GM23338 (cell line): ENCODE data around the gene DENND4A. TPM values are rescaled to one million over a fixed set of nuclear protein-coding genes. Genes with fewer than 3 reads are reported as not detected.

Experiments
- ATAC-seq: fragments of 200-7000 bp; cut with Tn5 transposase; 3 replicates; pipeline ENCODE4 v1.9.1; 2020
- DNase-seq: peaks from one replicate; pipeline ENCODE4 v3.0.0-alpha.2; 2015; ENCODE audit warnings: low spot score
- H2AFZ ChIP-seq: fragments of 200-600 bp; sonication (generic); 2 replicates; pipeline ENCODE4 v1.8.0; 2016; ENCODE audit warnings: antibody characterized with exemption, mild to moderate bottlenecking, moderate library complexity
- H3F3A ChIP-seq: fragments of 200-600 bp; sonication (generic); replicated peaks from 2 replicates; pipeline ENCODE4 v1.8.0; 2017; ENCODE audit warnings: antibody characterized with exemption, mixed run types, low read depth
- H3K27ac ChIP-seq: fragments of 200-600 bp; sonication (generic); 2 replicates; pipeline ENCODE4 v1.6.1; 2016; ENCODE audit warnings: low read depth
- H3K27me3 ChIP-seq: fragments of 200-600 bp; sonication (generic); 2 replicates; pipeline ENCODE4 v1.8.0; 2016; ENCODE audit warnings: mild to moderate bottlenecking, mixed run types, moderate library complexity; ENCODE audit not compliant: insufficient read depth
- H3K36me3 ChIP-seq: fragments of 200-600 bp; sonication (generic); 2 replicates; pipeline ENCODE4 v1.8.0; 2016; ENCODE audit warnings: mild to moderate bottlenecking; ENCODE audit not compliant: insufficient read depth
- H3K4me1 ChIP-seq: fragments of 200-600 bp; sonication (generic); 2 replicates; pipeline ENCODE4 v1.8.0; 2016; ENCODE audit warnings: mild to moderate bottlenecking, moderate library complexity; ENCODE audit not compliant: insufficient read depth
- H3K4me2 ChIP-seq: fragments of 200-600 bp; sonication (generic); 2 replicates; pipeline ENCODE4 v1.7.1; 2017; ENCODE audit warnings: mixed run types
- H3K4me3 ChIP-seq: fragments of 200-600 bp; sonication (generic); 2 replicates; pipeline ENCODE4 v1.6.1; 2016; ENCODE audit warnings: mixed run types
- H3K79me2 ChIP-seq: fragments of 200-600 bp; sonication (generic); replicated peaks from 2 replicates; pipeline ENCODE4 v1.8.0; 2017; ENCODE audit warnings: mild to moderate bottlenecking; ENCODE audit not compliant: insufficient read depth
- H3K9me2 ChIP-seq: fragments of 200-600 bp; sonication (generic); 2 replicates; pipeline ENCODE4 v1.8.0; 2017; ENCODE audit not compliant: insufficient read depth
- H4K20me1 ChIP-seq: fragments of 200-600 bp; sonication (generic); replicated peaks from 2 replicates; pipeline ENCODE4 v1.8.0; 2017; ENCODE audit warnings: mild to moderate bottlenecking; ENCODE audit not compliant: insufficient read depth
- H3K27ac Mint-ChIP-seq: 2 replicates; pipeline ENCODE4 v1.8.0; 2020; ENCODE audit warnings: inconsistent platforms, mild to moderate bottlenecking, moderate library complexity, mixed read lengths
- H3K27me3 Mint-ChIP-seq: 3 replicates; pipeline ENCODE4 v1.8.0; 2022; ENCODE audit warnings: low read depth, mild to moderate bottlenecking, moderate library complexity, mixed read lengths, inconsistent platforms; ENCODE audit not compliant: insufficient read depth, poor library complexity
- H3K36me3 Mint-ChIP-seq: 3 replicates; pipeline ENCODE4 v1.8.0; 2021; ENCODE audit warnings: low read depth, mild to moderate bottlenecking, inconsistent platforms, moderate library complexity, mixed read lengths
- H3K4me1 Mint-ChIP-seq: 3 replicates; pipeline ENCODE4 v1.8.0; 2020; ENCODE audit warnings: mild to moderate bottlenecking, inconsistent platforms, mixed read lengths
- H3K4me3 Mint-ChIP-seq: 3 replicates; pipeline ENCODE4 v1.8.0; 2021; ENCODE audit warnings: moderate library complexity, mild to moderate bottlenecking, inconsistent platforms, mixed read lengths
- H3K9me3 Mint-ChIP-seq: 3 replicates; pipeline ENCODE4 v1.8.0; 2020; ENCODE audit warnings: moderate library complexity, mild to moderate bottlenecking, inconsistent platforms, mixed read lengths
- CREB1 ChIP-seq: fragments of 250-450 bp; sonication (Bioruptor Pico); IDR thresholded peaks from 2 replicates; pipeline ENCODE4 v1.5.0; 2020; ENCODE audit warnings: low read depth, mild to moderate bottlenecking, moderate library complexity
- ETS1 ChIP-seq: IDR thresholded peaks from 2 replicates; pipeline ENCODE4 v1.6.1; 2016; ENCODE audit warnings: antibody characterized with exemption
- EZH2 ChIP-seq: fragments of 200-600 bp; sonication (generic); IDR thresholded peaks from one replicate; pipeline ENCODE4 v1.8.0; 2017; ENCODE audit warnings: antibody characterized with exemption, mild to moderate bottlenecking, low read depth; ENCODE audit not compliant: unreplicated experiment
- EZH2phosphoT487 ChIP-seq: fragments of 200-600 bp; sonication (generic); IDR thresholded peaks from one replicate; pipeline ENCODE4 v1.8.1; 2018; ENCODE audit warnings: antibody characterized with exemption; ENCODE audit not compliant: unreplicated experiment
- JUNB ChIP-seq: IDR thresholded peaks from one replicate; pipeline ENCODE4 v1.6.1; 2016; ENCODE audit warnings: antibody characterized with exemption; ENCODE audit not compliant: unreplicated experiment
- NANOG ChIP-seq: IDR thresholded peaks from 2 replicates; pipeline ENCODE4 v1.6.1; 2016; ENCODE audit warnings: antibody characterized with exemption, borderline replicate concordance
- POLR2AphosphoS5 ChIP-seq: IDR thresholded peaks from 2 replicates; pipeline ENCODE4 v1.6.1; 2016; ENCODE audit warnings: antibody characterized with exemption, low read depth
- STAT1 ChIP-seq: IDR thresholded peaks from one replicate; pipeline ENCODE4 v1.6.1; 2016; ENCODE audit warnings: antibody characterized with exemption; ENCODE audit not compliant: unreplicated experiment
- ZNF114 ChIP-seq: fragments of 250-450 bp; sonication (Bioruptor Pico); IDR thresholded peaks from 2 replicates; pipeline ENCODE4 v1.5.0; 2020; ENCODE audit warnings: mild to moderate bottlenecking, moderate library complexity
- ZNF331 ChIP-seq: fragments of 250-450 bp; sonication (Bioruptor Pico); IDR thresholded peaks from 2 replicates; pipeline ENCODE4 v1.5.0; 2020; ENCODE audit warnings: low read depth, mild to moderate bottlenecking, moderate library complexity
- polyA plus RNA-seq: library from polyadenylated mRNA; unstranded; fragments of >200 nt; fragmentation: Nextera tagmentation; extraction: Ambion mirVana; gene quantifications from 2 replicates; pipeline ENCODE4 v1.2.1, GENCODE V29; 2016
- total RNA-seq: library from RNA; depleted of rRNA; stranded (reverse); fragments of >200 nt; shearing (Covaris generic); gene quantifications from 2 replicates; pipeline ENCODE4 v1.2.3, GENCODE V29; 2014
- TF ChIP-seq, protein P1 (sequence below), 2 experiments: fragments of 200-600 bp in 1 of 2; sonication (generic) in 1 of 2; conservative IDR thresholded peaks; 2 replicates each; pipeline versions ENCODE4 v1.5.1 to v1.6.1; 2016 to 2017; ENCODE audit warnings: antibody characterized with exemption in 2 of 2, low read depth in 2 of 2, mild to moderate bottlenecking in 2 of 2, moderate library complexity in 1 of 2
- TF ChIP-seq, protein P2 (sequence below): IDR thresholded peaks from one replicate; pipeline ENCODE4 v1.6.1; 2018; ENCODE audit warnings: antibody characterized with exemption; ENCODE audit not compliant: unreplicated experiment

DENND4A gene
- total and polyA plus RNA-seq, 2 experiments from 2014 or later, result 3.4 to 9.0 TPM

GRCh38 chr15:65835447-65835846 is 43.4 kb upstream of the DENND4A start (continued):
- TF ChIP-seq, protein P1, sequence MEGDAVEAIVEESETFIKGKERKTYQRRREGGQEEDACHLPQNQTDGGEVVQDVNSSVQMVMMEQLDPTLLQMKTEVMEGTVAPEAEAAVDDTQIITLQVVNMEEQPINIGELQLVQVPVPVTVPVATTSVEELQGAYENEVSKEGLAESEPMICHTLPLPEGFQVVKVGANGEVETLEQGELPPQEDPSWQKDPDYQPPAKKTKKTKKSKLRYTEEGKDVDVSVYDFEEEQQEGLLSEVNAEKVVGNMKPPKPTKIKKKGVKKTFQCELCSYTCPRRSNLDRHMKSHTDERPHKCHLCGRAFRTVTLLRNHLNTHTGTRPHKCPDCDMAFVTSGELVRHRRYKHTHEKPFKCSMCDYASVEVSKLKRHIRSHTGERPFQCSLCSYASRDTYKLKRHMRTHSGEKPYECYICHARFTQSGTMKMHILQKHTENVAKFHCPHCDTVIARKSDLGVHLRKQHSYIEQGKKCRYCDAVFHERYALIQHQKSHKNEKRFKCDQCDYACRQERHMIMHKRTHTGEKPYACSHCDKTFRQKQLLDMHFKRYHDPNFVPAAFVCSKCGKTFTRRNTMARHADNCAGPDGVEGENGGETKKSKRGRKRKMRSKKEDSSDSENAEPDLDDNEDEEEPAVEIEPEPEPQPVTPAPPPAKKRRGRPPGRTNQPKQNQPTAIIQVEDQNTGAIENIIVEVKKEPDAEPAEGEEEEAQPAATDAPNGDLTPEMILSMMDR (conservative IDR thresholded peaks at IDR 0.05; ENCODE audit: low read depth in 2 of 2), result no peak
- no peak for TF ChIP-seq CREB1 (CRISPR knock-in tag)
- no peak for TF ChIP-seq EZH2
- TF ChIP-seq NANOG, result no peak
- no peak for TF ChIP-seq JUNB

DNA sequence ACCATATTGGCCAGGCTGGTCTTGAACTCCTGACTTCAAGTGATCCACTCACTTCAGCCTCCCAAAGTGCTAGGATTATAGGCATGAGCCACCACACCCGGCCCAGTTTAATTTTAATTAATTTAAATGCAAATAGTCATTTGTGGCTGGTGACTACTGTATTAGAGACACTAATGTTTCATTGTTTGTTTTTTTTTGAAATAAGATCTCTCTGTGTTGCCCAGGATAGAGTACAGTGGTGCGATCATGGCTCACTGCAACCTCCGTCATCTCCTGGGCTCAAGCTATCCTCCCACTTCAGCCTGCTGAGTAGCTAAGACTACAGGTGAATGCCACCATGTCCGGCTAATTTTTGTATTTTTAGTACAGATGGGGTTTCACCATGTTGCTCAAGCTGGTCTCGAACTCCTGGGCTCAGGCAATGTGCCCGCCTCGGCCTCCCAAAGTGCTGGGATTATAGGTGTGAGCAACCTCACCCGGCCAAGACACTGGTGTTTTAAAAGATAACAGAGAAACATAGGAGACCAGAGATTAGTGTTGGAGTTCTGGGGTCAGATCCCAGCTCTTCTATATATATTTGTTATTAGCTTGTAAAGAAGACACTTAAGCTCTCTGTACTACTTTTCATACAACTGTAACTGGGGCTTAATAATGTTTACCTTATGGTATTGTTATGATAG is 42.6 kb upstream of the DENND4A start:
- DNase-seq (no peak), ATAC-seq (no peak)
- no peaks in the 10 kb centered on the region for H3K27me3 ChIP-seq
- no peak overlapping the region for H3K4me3 ChIP-seq
- Mint-ChIP-seq H3K9me3 (peaks cover 2% of the 10 kb centered on the region; the same call in 2 of the 3 replicates), H3K36me3 (no peaks in the 10 kb centered on the region), H3K27ac (no peak overlapping the region; the same call in 1 of the 2 replicates), H3K27me3 (peaks cover 8% of the 10 kb centered on the region), H3K4me3 (no peak overlapping the region), H3K4me1 (peaks cover 40% of the 10 kb centered on the region)
- no peaks in the 10 kb centered on the region for H3K79me2 ChIP-seq
- no peak overlapping the region for H3K4me2 ChIP-seq
- no peaks in the 10 kb centered on the region; the same call in 1 of the 2 replicates for H3F3A ChIP-seq
- no peaks in the 10 kb centered on the region for H3K9me2 ChIP-seq
- H3K36me3 ChIP-seq, result no peaks in the 10 kb centered on the region
- no peak for TF ChIP-seq ZNF114 (CRISPR knock-in tag)
- TF ChIP-seq EZH2, result no peak
- no peak for TF ChIP-seq ZNF331 (CRISPR knock-in tag)
- no peak for TF ChIP-seq NANOG
- TF ChIP-seq, protein P2, sequence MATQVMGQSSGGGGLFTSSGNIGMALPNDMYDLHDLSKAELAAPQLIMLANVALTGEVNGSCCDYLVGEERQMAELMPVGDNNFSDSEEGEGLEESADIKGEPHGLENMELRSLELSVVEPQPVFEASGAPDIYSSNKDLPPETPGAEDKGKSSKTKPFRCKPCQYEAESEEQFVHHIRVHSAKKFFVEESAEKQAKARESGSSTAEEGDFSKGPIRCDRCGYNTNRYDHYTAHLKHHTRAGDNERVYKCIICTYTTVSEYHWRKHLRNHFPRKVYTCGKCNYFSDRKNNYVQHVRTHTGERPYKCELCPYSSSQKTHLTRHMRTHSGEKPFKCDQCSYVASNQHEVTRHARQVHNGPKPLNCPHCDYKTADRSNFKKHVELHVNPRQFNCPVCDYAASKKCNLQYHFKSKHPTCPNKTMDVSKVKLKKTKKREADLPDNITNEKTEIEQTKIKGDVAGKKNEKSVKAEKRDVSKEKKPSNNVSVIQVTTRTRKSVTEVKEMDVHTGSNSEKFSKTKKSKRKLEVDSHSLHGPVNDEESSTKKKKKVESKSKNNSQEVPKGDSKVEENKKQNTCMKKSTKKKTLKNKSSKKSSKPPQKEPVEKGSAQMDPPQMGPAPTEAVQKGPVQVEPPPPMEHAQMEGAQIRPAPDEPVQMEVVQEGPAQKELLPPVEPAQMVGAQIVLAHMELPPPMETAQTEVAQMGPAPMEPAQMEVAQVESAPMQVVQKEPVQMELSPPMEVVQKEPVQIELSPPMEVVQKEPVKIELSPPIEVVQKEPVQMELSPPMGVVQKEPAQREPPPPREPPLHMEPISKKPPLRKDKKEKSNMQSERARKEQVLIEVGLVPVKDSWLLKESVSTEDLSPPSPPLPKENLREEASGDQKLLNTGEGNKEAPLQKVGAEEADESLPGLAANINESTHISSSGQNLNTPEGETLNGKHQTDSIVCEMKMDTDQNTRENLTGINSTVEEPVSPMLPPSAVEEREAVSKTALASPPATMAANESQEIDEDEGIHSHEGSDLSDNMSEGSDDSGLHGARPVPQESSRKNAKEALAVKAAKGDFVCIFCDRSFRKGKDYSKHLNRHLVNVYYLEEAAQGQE, result no peak
- no peak for TF ChIP-seq CREB1 (CRISPR knock-in tag)
- no peak for TF ChIP-seq EZH2phosphoT487
- no peak for TF ChIP-seq JUNB
- no peak for TF ChIP-seq ETS1
- TF ChIP-seq, protein P1 (conservative IDR thresholded peaks at IDR 0.05; ENCODE audit: low read depth in 2 of 2), result no peak
- TF ChIP-seq STAT1, result no peak
- TF ChIP-seq POLR2AphosphoS5, result no peak
- H3K4me1 ChIP-seq, result peaks cover 13% of the 10 kb centered on the region
- H4K20me1 ChIP-seq, result no peaks in the 10 kb centered on the region
- H2AFZ ChIP-seq, result no peak overlapping the region
- H3K27ac ChIP-seq, result no peak overlapping the region
